ENCODE results near the gene SH3BP1.
"Not testable (repeated sequence)": the region's sequence is repeated elsewhere in the genome, so short reads cannot be mapped to it uniquely, and the experiment has no call there.

SH3BP1 gene

GRCh38 chr22:37680191-37680851 lies 40.9 kb downstream of the SH3BP1 start:
- no peak for DNase-seq

GRCh38 chr22:37681001-37681424 lies 41.5 kb downstream of the SH3BP1 start:
- DNase-seq = no peak

- peak; percentile 82 to 86 (median 84) for DNase-seq
Observed at GRCh38 chr22:37681556-37682049, 42.1 kb downstream of the SH3BP1 start.

GRCh38 chr22:37684803-37685615 lies 45.5 kb downstream of the SH3BP1 start:
- no peak for DNase-seq

DNA sequence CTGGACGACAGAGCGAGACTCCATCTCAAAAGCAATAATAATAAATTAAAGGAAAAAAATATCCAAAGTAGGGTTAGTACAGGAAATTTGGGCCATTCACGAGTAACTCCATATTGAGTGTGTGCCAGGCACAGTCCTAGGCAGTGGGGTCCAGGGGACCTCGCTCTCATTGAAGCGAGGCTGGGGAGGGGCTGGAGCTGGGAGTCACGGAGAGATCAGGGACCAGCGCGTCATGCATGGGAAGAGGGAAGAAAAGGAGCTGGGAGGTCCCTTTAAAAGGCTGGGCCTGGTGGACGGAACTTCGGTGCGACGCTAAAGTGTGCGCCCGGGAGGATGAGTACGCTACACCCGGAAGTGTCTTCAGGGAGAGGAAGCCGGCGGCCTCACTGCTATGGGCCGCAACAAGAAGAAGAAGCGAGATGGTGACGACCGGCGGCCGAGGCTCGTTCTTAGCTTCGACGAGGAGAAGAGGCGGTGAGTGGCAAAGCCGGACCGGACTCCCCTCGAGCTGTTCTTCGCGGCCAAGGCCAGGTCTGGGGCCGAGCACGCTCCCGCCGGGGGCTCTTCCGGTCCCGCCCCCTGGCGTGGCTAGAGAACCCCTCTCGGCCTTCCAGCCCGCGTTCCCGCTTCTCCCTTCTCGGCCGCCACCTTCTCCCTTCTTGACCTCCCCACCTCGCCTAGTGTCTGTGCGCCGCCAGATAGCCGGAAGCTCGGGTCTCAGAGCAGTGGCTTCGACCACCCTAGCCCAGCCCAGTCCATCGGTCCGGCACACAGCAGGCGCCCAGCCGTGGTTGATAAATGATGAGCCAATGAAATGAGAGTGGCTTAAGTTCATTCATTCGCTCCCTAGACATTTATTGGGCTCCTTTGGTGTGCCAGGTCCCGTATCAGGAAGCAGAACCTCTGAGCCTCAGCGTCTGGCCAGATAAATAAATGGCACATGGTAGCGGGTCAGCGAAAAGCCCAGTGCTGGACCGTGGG lies 46.8 kb downstream of the SH3BP1 start, which contains the start of gene NOL12:
TSS of gene NOL12 (plus strand) at position 342 of the 981 bp plus-strand sequence. CDS start at position 392, 50 bp downstream.
- DNase-seq = peak; percentile 87 to 92 (median 91)

DNA sequence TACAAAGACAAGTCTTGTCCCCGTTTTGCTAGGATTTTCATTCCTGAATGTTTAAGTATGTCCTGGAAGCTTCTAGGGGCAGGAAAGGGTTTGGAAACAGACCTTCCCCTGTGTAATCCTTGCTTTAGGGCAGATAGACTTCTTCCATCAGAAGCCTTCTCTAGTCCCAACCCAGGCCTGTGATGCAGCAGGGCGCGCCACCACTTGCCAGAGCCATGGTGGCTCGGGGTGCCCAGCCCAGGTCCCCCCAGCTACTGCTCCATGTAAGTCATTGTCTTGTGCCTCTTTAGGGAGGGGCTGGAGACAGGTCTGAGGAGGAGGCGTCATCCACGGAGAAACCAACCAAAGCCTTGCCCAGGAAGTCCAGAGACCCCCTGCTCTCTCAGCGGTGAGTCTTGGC lies 50.9 kb downstream of the SH3BP1 start:
- no peak for DNase-seq

DNA sequence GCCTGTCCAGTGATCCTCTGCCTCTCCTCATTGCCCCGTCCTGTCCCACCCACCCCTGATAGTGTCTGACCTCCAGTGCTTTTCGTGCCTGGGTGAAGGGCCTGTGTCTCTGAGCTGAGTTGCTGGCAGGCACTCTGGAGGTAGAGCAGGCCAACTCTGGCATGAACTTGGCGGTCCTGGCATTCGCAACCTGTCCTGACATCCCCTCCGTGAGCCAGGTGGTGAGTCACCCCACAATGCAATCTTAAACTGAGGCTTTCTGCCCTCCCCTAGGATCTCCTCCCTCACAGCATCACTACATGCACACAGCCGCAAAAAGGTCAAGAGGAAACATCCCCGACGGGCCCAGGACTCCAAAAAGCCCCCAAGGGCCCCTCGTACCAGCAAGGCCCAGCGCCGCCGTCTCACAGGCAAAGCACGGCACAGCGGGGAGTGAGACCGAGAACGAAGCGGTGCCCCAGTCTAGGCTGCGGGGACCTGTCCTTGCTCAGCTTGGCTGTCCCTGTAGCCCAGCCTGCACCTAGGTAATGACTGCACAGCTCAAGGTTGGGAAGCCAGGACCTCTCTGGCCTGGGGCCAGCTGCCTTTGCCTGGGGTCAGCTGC lies 51.5 kb downstream of the SH3BP1 start:
- DNase-seq = no peak

DNA sequence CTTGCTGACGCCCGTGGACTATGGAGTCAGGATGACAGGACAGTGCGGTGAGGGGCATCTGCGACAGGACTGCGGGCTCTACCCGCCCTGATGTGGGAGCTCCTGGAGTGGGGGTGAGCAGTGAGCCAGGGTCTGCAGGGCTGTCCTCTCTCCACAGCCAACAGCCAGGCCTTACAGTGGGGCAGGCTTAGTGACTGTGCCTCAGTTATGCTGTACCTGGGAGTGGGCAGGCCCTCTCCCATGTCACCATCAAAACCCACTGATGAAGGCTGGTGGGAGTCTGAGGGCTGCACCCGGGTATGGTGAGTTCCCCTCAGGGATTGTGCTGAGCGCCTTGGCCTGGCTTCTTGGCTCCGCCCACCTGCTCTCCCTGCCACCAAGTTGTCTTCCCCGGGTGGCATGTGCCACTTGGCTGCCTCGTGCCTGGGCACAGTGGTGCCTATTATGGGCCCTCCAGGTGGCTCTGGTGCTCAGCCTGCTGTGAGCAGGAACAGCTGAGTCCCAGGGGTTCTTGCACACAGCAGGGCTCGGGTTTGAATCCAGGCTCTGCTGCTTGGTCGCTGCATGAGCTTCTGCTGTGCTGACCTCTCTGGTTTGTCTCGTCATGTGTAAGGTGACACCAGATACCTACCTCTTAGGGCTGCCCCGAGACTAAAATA lies 53.3 kb downstream of the SH3BP1 start:
- DNase-seq = no peak

GRCh38 chr22:37694131-37694530 lies 54.7 kb downstream of the SH3BP1 start:
- not testable (repeated sequence) for DNase-seq

DNA sequence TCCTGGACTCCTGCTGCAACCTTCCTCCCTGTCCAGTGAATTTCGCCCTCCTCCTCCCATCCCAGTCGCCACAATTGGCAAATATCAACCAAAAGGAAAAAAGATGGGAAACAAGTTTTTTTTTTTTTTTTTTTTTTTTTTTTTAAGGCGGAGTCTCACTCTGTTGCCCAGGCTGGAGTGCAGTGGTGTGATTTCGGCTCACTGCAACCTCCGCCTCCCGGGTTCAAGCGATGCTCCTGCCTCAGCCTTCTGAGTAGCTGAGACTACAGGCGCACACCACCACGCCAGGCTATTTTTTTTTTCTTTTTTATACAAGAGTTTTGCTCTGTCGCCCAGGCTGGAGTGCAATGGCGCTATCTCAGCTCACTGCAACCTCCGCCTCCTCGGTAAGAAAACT lies 56.8 kb downstream of the SH3BP1 start:
- DNase-seq = not testable (repeated sequence)

- DNase-seq = peak; percentile 91 to 95 (median 92)
Observed at GRCh38 chr22:37696657-37697537, 57.4 kb downstream of the SH3BP1 start, which contains the start of gene TRIOBP. TSS of gene TRIOBP (plus strand) at chr22:37697048. CDS start at chr22:37701366, 4,318 bp downstream.

DNA sequence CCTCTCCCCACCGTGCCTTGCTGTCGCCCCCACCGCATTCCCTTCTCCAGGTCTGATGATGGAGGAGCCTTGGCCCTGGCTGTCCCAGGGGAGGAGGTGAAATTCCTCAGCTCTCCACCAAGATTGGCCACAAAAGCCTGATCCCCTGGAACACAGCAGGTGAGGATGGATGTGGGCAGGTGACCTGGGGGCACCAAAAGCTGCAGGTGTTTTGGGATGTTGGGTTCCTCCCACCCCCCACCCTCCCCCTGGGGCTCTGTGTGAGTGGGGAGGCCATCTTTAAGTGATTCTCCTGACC lies 58.0 kb downstream of the SH3BP1 start:
- no peak for DNase-seq

DNA sequence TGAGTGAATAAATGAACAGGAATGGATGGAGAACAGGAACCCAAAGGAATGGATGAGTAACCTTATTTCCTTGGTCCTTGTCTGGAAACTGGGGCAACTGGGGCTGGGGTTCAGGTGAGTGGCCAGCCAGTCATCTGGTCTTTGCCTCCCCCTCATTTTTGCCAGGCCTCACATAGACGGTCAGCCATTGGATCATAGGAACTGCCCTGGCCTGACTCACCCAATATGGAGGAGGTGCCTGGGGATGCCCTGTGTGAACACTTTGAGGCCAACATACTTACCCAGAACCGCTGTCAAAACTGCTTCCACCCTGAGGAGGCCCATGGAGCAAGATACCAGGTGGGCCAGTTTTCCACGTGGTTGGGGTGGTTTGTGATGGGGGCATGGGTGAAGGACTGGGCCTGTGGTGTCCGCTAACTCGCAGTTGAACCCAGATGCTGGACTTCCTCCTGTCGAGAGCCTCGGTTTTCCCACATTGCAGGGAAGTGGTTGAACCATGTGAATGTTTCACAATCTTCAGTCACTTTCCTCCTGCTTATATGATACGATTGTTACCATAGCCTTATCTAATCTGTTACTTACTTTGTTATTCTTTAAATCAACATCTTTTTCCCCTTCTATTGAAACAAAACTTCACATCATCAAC lies 61.8 kb downstream of the SH3BP1 start:
- DNase-seq = peak; percentile 77 to 84 (median 84)

- DNase-seq = no peak
Observed at GRCh38 chr22:37703906-37704305, 64.4 kb downstream of the SH3BP1 start.

GRCh38 chr22:37704645-37705044 lies 65.2 kb downstream of the SH3BP1 start:
- no peak for DNase-seq

GRCh38 chr22:37705205-37705604 lies 65.7 kb downstream of the SH3BP1 start:
- no peak for DNase-seq
